ENCODE results near the gene HINT2. TPM values are rescaled to one million over a fixed set of nuclear protein-coding genes. Genes with fewer than 3 reads are reported as not detected.

Gene HINT2
- total RNA-seq, 1 donor = 17.0 TPM

DNA sequence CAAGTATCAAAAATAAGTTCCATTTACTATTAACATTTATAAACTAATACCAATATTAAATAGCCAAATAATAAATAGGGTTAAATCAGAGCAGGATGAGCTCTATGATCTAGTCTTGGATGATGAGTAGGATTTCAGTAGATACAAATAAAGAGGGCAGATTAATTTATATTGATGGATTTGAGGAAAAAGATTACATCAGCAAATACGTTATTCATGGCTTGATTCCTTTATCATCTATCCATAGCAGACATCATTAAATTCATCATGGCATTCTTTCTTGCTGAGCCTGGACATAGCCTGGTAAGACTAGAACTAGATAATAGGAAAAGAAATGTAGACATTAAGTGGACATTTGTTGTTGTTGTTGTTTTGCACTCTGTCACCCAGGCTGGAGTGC is 47.4 kb downstream of the HINT2 start:
- Histone ChIP-seq H3K4me2 (ENCODE audit: insufficient read depth, low read length) (no peak overlapping the region), H4K20me1 (ENCODE audit: insufficient read depth, low read length) (no peaks in the 10 kb centered on the region), H3K27me3 (ENCODE audit: insufficient read depth, low read length) (peaks cover 5% of the 10 kb centered on the region), H3K9me3 (ENCODE audit: low read depth, low read length) (no peaks in the 10 kb centered on the region), H3K79me2 (ENCODE audit: insufficient read depth, low read length) (no peaks in the 10 kb centered on the region), H3K27ac (ENCODE audit: low read depth, low read length) (no peak overlapping the region), H3K4me3 (ENCODE audit: insufficient read depth, low read length) (no peak overlapping the region), H3K4me1 (ENCODE audit: insufficient read depth, low read length) (peaks cover 13% of the 10 kb centered on the region), H3K36me3 (ENCODE audit: insufficient read depth, low read length) (no peaks in the 10 kb centered on the region), H2AFZ (ENCODE audit: low read length) (no peak overlapping the region)
- TF ChIP-seq, protein P1, sequence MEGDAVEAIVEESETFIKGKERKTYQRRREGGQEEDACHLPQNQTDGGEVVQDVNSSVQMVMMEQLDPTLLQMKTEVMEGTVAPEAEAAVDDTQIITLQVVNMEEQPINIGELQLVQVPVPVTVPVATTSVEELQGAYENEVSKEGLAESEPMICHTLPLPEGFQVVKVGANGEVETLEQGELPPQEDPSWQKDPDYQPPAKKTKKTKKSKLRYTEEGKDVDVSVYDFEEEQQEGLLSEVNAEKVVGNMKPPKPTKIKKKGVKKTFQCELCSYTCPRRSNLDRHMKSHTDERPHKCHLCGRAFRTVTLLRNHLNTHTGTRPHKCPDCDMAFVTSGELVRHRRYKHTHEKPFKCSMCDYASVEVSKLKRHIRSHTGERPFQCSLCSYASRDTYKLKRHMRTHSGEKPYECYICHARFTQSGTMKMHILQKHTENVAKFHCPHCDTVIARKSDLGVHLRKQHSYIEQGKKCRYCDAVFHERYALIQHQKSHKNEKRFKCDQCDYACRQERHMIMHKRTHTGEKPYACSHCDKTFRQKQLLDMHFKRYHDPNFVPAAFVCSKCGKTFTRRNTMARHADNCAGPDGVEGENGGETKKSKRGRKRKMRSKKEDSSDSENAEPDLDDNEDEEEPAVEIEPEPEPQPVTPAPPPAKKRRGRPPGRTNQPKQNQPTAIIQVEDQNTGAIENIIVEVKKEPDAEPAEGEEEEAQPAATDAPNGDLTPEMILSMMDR (IDR thresholded peaks at IDR 0.05; ENCODE audit: extremely low read depth, low read depth, low read length) = no peak
- DNase-seq (ENCODE audit: insufficient read length, low spot score, missing footprints) = no peak

DNA sequence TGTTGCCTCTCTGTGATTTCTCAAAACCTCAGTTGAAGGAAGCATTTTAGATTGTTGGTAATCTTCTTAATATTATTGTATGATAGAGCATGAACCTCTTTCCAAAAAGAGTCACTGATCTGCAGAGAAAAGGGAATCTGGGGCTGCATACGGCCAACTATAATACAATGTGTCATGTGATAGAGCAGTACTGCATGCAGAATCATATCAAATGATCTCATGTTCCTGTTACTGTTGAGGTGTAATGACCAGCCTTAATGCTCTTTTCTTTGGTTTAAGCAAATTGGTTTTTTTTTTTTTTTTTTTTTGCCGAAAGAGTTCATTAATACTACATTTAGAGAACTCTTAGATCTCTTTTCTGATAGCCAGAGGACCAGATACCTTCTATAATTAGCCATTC is 47.8 kb downstream of the HINT2 start:
- H2AFZ ChIP-seq (ENCODE audit: low read length) = no peak overlapping the region
- H3K4me3 ChIP-seq (ENCODE audit: insufficient read depth, low read length) = no peak overlapping the region
- no peaks in the 10 kb centered on the region for H3K9me3 ChIP-seq (ENCODE audit: low read depth, low read length)
- peaks cover 11% of the 10 kb centered on the region for H3K4me1 ChIP-seq (ENCODE audit: insufficient read depth, low read length)
- no peak for DNase-seq (ENCODE audit: insufficient read length, low spot score, missing footprints)
- no peak overlapping the region for H3K27ac ChIP-seq (ENCODE audit: low read depth, low read length)
- peaks cover 5% of the 10 kb centered on the region for H3K27me3 ChIP-seq (ENCODE audit: insufficient read depth, low read length)
- no peaks in the 10 kb centered on the region for H3K79me2 ChIP-seq (ENCODE audit: insufficient read depth, low read length)
- H4K20me1 ChIP-seq (ENCODE audit: insufficient read depth, low read length) = no peaks in the 10 kb centered on the region
- H3K36me3 ChIP-seq (ENCODE audit: insufficient read depth, low read length) = no peaks in the 10 kb centered on the region
- H3K4me2 ChIP-seq (ENCODE audit: insufficient read depth, low read length) = no peak overlapping the region
- TF ChIP-seq, protein P1 (IDR thresholded peaks at IDR 0.05; ENCODE audit: extremely low read depth, low read depth, low read length) = no peak

DNA sequence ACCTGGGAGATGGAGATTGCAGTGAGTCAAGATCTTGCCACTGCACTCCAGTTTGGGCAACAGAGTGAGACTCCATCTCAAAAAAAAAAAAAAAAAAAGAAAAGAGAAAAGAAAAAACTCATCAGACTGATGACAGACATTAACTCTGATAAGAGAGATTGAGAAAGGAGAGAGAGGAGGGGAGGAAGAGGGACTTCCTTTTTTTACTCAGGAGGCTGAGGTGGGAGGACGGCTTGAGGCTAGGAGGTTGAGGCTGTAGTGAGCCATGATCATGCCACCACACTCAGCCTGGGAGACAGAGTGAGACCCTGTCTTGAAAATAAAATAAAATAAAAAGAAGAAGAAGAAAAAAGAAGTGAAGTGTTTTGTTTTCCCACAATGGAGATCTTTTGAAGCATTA is 51.0 kb downstream of the HINT2 start:
- no peaks in the 10 kb centered on the region for H3K27me3 ChIP-seq (ENCODE audit: insufficient read depth, low read length)
- no peak overlapping the region for H3K4me3 ChIP-seq (ENCODE audit: insufficient read depth, low read length)
- no peaks in the 10 kb centered on the region for H4K20me1 ChIP-seq (ENCODE audit: insufficient read depth, low read length)
- TF ChIP-seq, protein P1 (IDR thresholded peaks at IDR 0.05; ENCODE audit: extremely low read depth, low read depth, low read length) = no peak
- peaks cover 8% of the 10 kb centered on the region for H3K4me1 ChIP-seq (ENCODE audit: insufficient read depth, low read length)
- H3K27ac ChIP-seq (ENCODE audit: low read depth, low read length) = no peak overlapping the region
- H3K36me3 ChIP-seq (ENCODE audit: insufficient read depth, low read length) = no peaks in the 10 kb centered on the region
- no peak overlapping the region for H3K4me2 ChIP-seq (ENCODE audit: insufficient read depth, low read length)
- H2AFZ ChIP-seq (ENCODE audit: low read length) = no peak overlapping the region
- no peaks in the 10 kb centered on the region for H3K79me2 ChIP-seq (ENCODE audit: insufficient read depth, low read length)
- no peak for DNase-seq (ENCODE audit: insufficient read length, low spot score, missing footprints)
- no peaks in the 10 kb centered on the region for H3K9me3 ChIP-seq (ENCODE audit: low read depth, low read length)

DNA sequence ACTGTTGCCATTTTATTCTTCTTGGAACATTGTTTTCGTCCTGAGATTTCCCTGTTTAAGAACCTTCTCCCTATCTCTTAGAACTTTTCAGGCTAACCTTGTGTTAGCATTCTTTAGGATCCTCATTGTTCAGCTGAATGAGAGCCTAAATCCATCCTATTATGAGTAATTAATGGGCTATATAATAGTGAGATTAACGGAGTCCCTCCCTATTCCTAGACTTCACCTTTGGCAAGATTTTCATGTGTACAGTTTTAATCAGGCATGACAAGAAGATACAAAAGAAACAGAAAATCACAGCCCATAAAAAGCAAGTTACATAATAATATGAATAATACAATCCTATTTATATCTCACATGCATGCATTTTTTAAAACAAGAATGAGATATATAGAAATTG is 51.7 kb downstream of the HINT2 start:
- no peaks in the 10 kb centered on the region for H3K36me3 ChIP-seq (ENCODE audit: insufficient read depth, low read length)
- H3K9me3 ChIP-seq (ENCODE audit: low read depth, low read length) = no peaks in the 10 kb centered on the region
- no peaks in the 10 kb centered on the region for H3K79me2 ChIP-seq (ENCODE audit: insufficient read depth, low read length)
- TF ChIP-seq, protein P1 (IDR thresholded peaks at IDR 0.05; ENCODE audit: extremely low read depth, low read depth, low read length) = no peak
- no peak overlapping the region for H3K4me2 ChIP-seq (ENCODE audit: insufficient read depth, low read length)
- H3K27me3 ChIP-seq (ENCODE audit: insufficient read depth, low read length) = no peaks in the 10 kb centered on the region
- no peaks in the 10 kb centered on the region for H4K20me1 ChIP-seq (ENCODE audit: insufficient read depth, low read length)
- peaks cover 13% of the 10 kb centered on the region for H3K4me1 ChIP-seq (ENCODE audit: insufficient read depth, low read length)
- no peak overlapping the region for H2AFZ ChIP-seq (ENCODE audit: low read length)
- no peak overlapping the region for H3K27ac ChIP-seq (ENCODE audit: low read depth, low read length)
- no peak overlapping the region for H3K4me3 ChIP-seq (ENCODE audit: insufficient read depth, low read length)
- no peak for DNase-seq (ENCODE audit: insufficient read length, low spot score, missing footprints)

Small RNAs within 50 kb of the gene (small RNA-seq; reads per million reads assigned to genes)
- not detected for gene HINT2

Other genes starting within 250 kb of the HINT2 start
- gene TESK1, start 209.8 kb downstream of the HINT2 start, total RNA-seq = 18.5 and 18.6 TPM in 2 replicates
- 2.7 and 2.9 TPM in 2 replicates for gene CD72, start 196.6 kb downstream of the HINT2 start, total RNA-seq
- 0.36 TPM in 1 of 2 replicates, not detected in the other for gene SIT1, start 164.1 kb downstream of the HINT2 start, total RNA-seq
- 88,726 and 110,601 TPM in 2 replicates for gene RMRP, start 157.0 kb downstream of the HINT2 start, total RNA-seq
- gene CCDC107, start 156.8 kb downstream of the HINT2 start, total RNA-seq = 10.6 and 15.6 TPM in 2 replicates
- gene ARHGEF39, start 149.8 kb downstream of the HINT2 start, total RNA-seq = 0.36 and 0.88 TPM in 2 replicates
- not detected in 2 replicates for gene CA9, start 141.1 kb downstream of the HINT2 start, total RNA-seq
- 911 and 946 TPM in 2 replicates for gene TPM2, start 125.1 kb downstream of the HINT2 start, total RNA-seq
- 306 and 376 TPM in 2 replicates for gene TLN1, start 82.8 kb downstream of the HINT2 start, total RNA-seq
- 56.6 and 64.8 TPM in 2 replicates for gene CREB3, start 82.4 kb downstream of the HINT2 start, total RNA-seq
- 29.5 and 31.1 TPM in 2 replicates for gene GBA2, start 65.8 kb downstream of the HINT2 start, total RNA-seq
- gene RGP1, start 65.8 kb downstream of the HINT2 start, total RNA-seq = 16.5 and 18.5 TPM in 2 replicates
- not detected in 2 replicates for gene MSMP, start 60.8 kb downstream of the HINT2 start, total RNA-seq
- gene NPR2, start 23.5 kb downstream of the HINT2 start, total RNA-seq = 16.6 and 20.3 TPM in 2 replicates
- gene SPAG8, start 2.8 kb downstream of the HINT2 start, total RNA-seq = 0.88 and 2.2 TPM in 2 replicates
- not detected in 2 replicates for gene FAM221B, start 13.7 kb upstream of the HINT2 start, total RNA-seq
- gene TMEM8B, start 14.2 kb upstream of the HINT2 start, total RNA-seq = 2.1 and 2.5 TPM in 2 replicates
- not detected in 2 replicates for gene OR13J1, start 55.4 kb upstream of the HINT2 start, total RNA-seq
- gene HRCT1, start 91.2 kb upstream of the HINT2 start, total RNA-seq = 1.8 and 5.1 TPM in 2 replicates
- gene SPAAR, start 94.4 kb upstream of the HINT2 start, total RNA-seq = 0.29 and 0.72 TPM in 2 replicates
- under 0.01 TPM in 2 replicates for gene OR2S2, start 143.1 kb upstream of the HINT2 start, total RNA-seq
- 31.2 and 31.5 TPM in 2 replicates for gene RECK, start 221.9 kb upstream of the HINT2 start, total RNA-seq

All from osteoblast (primary cell).